ENCODE measurements around the gene SEC61B. TPM values are rescaled to one million over a fixed set of nuclear protein-coding genes. Genes with fewer than 3 reads are reported as not detected.
"Not testable (repeated sequence)": the region's sequence is repeated elsewhere in the genome, so short reads cannot be mapped to it uniquely, and the experiment has no call there.

The SEC61B gene
- total RNA-seq, 1 donor from 2014 or later, result 83.7 TPM

GRCh38 chr9:99190597-99191283 lies 31.3 kb upstream of the SEC61B start:
- no peak overlapping the region for H2AFZ ChIP-seq (replicated peaks)
- H3K36me3 ChIP-seq, result no peaks in the 10 kb centered on the region
- no peaks in the 10 kb centered on the region for H3K27me3 ChIP-seq
- no peak overlapping the region for H3K4me2 ChIP-seq
- no peak overlapping the region for H3K9ac ChIP-seq
- Mint-ChIP-seq H3K27ac (no peak overlapping the region), H3K4me3 (no peak overlapping the region), H3K4me1 (peaks cover 3% of the 10 kb centered on the region), H3K36me3 (no peaks in the 10 kb centered on the region), H3K9me3 (peaks cover 2% of the 10 kb centered on the region), H3K27me3 (ENCODE audit: insufficient read depth, low read depth) (peaks cover 2% of the 10 kb centered on the region)
- no peaks in the 10 kb centered on the region for H3K9me3 ChIP-seq (ENCODE audit: low read depth)
- H3K79me2 ChIP-seq (ENCODE audit: low read depth), result no peaks in the 10 kb centered on the region
- no peak overlapping the region for H3K27ac ChIP-seq
- H4K20me1 ChIP-seq (ENCODE audit: low read depth), result no peaks in the 10 kb centered on the region
- H3K4me1 ChIP-seq, result no peaks in the 10 kb centered on the region
- H3K4me3 ChIP-seq, result no peak overlapping the region
- no peak for DNase-seq (ENCODE audit: low spot score)
- H3F3A ChIP-seq (ENCODE audit: low read depth), result peaks cover 16% of the 10 kb centered on the region
- TF ChIP-seq EZH2 (IDR thresholded peaks at IDR 0.05) (no peak), EZH2phosphoT487 (IDR thresholded peaks at IDR 0.05) (no peak)
- TF ChIP-seq, protein P1, sequence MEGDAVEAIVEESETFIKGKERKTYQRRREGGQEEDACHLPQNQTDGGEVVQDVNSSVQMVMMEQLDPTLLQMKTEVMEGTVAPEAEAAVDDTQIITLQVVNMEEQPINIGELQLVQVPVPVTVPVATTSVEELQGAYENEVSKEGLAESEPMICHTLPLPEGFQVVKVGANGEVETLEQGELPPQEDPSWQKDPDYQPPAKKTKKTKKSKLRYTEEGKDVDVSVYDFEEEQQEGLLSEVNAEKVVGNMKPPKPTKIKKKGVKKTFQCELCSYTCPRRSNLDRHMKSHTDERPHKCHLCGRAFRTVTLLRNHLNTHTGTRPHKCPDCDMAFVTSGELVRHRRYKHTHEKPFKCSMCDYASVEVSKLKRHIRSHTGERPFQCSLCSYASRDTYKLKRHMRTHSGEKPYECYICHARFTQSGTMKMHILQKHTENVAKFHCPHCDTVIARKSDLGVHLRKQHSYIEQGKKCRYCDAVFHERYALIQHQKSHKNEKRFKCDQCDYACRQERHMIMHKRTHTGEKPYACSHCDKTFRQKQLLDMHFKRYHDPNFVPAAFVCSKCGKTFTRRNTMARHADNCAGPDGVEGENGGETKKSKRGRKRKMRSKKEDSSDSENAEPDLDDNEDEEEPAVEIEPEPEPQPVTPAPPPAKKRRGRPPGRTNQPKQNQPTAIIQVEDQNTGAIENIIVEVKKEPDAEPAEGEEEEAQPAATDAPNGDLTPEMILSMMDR (IDR thresholded peaks at IDR 0.05), result no peak

DNA sequence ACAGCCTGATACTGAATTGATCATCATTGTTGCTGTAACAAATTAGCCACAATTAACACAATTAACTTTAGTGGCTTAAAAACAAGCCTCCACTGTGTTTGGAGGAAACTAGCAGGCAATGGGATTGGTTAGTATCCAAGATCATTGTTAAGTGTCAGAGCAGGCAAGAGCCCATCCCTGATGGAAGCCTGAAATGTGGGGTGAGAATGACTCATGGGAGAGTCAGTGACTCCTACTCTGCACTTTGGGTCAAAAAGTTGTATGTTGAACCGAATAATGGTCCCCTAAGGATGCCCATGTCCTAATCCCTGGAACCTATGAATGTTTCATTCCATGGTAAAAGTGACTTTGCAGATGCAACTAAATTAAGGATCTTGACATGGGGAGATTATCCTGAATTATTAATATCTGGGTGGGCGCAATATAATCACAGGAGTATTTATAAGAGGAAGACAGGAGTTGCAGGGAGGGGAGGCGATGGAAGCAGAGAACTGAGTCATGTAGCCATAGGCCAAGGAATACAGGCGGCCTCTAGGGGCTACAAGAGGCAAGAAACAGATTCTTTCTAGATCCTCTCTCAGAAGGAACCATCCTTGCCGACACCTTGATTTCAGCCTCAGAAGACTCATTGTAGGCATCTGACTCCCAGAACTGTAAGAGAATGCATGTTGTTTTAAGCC lies 29.2 kb upstream of the SEC61B start:
- no peak overlapping the region for H2AFZ ChIP-seq (replicated peaks)
- H4K20me1 ChIP-seq (ENCODE audit: low read depth), result no peaks in the 10 kb centered on the region
- peaks cover 1% of the 10 kb centered on the region for H3K36me3 Mint-ChIP-seq
- H3K79me2 ChIP-seq (ENCODE audit: low read depth), result no peaks in the 10 kb centered on the region
- H3K27me3 Mint-ChIP-seq (ENCODE audit: insufficient read depth, low read depth), result peaks cover 2% of the 10 kb centered on the region
- TF ChIP-seq, protein P1 (IDR thresholded peaks at IDR 0.05), result peak; percentile 30
- no peak for TF ChIP-seq EZH2 (IDR thresholded peaks at IDR 0.05)
- no peak overlapping the region for H3K27ac Mint-ChIP-seq
- H3K27me3 ChIP-seq, result no peaks in the 10 kb centered on the region
- H3K9me3 ChIP-seq (ENCODE audit: low read depth), result no peaks in the 10 kb centered on the region
- H3K36me3 ChIP-seq, result no peaks in the 10 kb centered on the region
- no peak overlapping the region for H3K4me2 ChIP-seq
- H3K27ac ChIP-seq, result no peak overlapping the region
- H3K4me3 ChIP-seq, result no peak overlapping the region
- no peak overlapping the region for H3K9ac ChIP-seq
- peaks cover 3% of the 10 kb centered on the region for H3K4me1 Mint-ChIP-seq
- no peak for DNase-seq (ENCODE audit: low spot score)
- H3F3A ChIP-seq (ENCODE audit: low read depth), result peaks cover 16% of the 10 kb centered on the region
- H3K4me3 Mint-ChIP-seq, result no peak overlapping the region
- H3K4me1 ChIP-seq, result peaks cover 6% of the 10 kb centered on the region
- peaks cover 2% of the 10 kb centered on the region for H3K9me3 Mint-ChIP-seq

DNA sequence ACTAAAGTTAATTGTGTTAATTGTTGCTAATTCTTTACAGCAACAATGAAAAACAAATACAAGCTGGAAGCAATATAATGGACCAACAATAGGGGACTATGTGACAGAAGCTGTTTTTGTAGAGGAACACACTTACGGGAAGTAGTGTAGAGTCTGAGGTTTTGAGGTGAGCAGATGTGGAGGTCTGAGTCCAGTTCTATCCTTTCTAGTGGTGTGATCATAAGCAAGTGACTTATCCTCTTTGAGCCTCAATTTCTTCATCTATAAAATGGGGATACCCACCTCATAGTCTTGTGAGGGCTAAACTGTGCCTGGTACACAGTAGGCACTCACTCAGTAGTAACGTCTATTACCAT lies 28.6 kb upstream of the SEC61B start:
- H2AFZ ChIP-seq (replicated peaks), result no peak overlapping the region
- H3K4me1 Mint-ChIP-seq, result peaks cover 3% of the 10 kb centered on the region
- peaks cover 1% of the 10 kb centered on the region for H3K36me3 Mint-ChIP-seq
- H3K27me3 Mint-ChIP-seq (ENCODE audit: insufficient read depth, low read depth), result peaks cover 2% of the 10 kb centered on the region
- H3K9me3 Mint-ChIP-seq, result peaks cover 2% of the 10 kb centered on the region
- no peaks in the 10 kb centered on the region for H3K27me3 ChIP-seq
- peaks cover 10% of the 10 kb centered on the region for H3K4me1 ChIP-seq
- no peak overlapping the region for H3K4me2 ChIP-seq
- H3K4me3 Mint-ChIP-seq, result no peak overlapping the region
- H3K79me2 ChIP-seq (ENCODE audit: low read depth), result no peaks in the 10 kb centered on the region
- no peaks in the 10 kb centered on the region for H3K36me3 ChIP-seq
- no peak for DNase-seq (ENCODE audit: low spot score)
- no peaks in the 10 kb centered on the region for H3K9me3 ChIP-seq (ENCODE audit: low read depth)
- no peak for TF ChIP-seq EZH2phosphoT487 (IDR thresholded peaks at IDR 0.05)
- no peak for TF ChIP-seq EZH2 (IDR thresholded peaks at IDR 0.05)
- TF ChIP-seq, protein P1 (IDR thresholded peaks at IDR 0.05), result no peak
- H3F3A ChIP-seq (ENCODE audit: low read depth), result peaks cover 16% of the 10 kb centered on the region
- no peak overlapping the region for H3K9ac ChIP-seq
- H3K4me3 ChIP-seq, result no peak overlapping the region
- H3K27ac ChIP-seq, result no peak overlapping the region
- H3K27ac Mint-ChIP-seq, result no peak overlapping the region
- no peaks in the 10 kb centered on the region for H4K20me1 ChIP-seq (ENCODE audit: low read depth)

- H3K27me3 ChIP-seq; H3K79me2 ChIP-seq (ENCODE audit: low read depth); H3K9ac ChIP-seq; H3K4me3 ChIP-seq; H3K9me3 Mint-ChIP-seq; H3K4me1 Mint-ChIP-seq; H3K27ac ChIP-seq; DNase-seq (ENCODE audit: low spot score); H2AFZ ChIP-seq (replicated peaks); H3K4me2 ChIP-seq; H4K20me1 ChIP-seq (ENCODE audit: low read depth); H3K4me3 Mint-ChIP-seq; H3K27me3 Mint-ChIP-seq (ENCODE audit: insufficient read depth, low read depth); H3K36me3 Mint-ChIP-seq; H3K9me3 ChIP-seq (ENCODE audit: low read depth); H3K36me3 ChIP-seq; H3K27ac Mint-ChIP-seq: not testable (repeated sequence)
- Histone ChIP-seq H3F3A (ENCODE audit: low read depth) (peaks cover 16% of the 10 kb centered on the region), H3K4me1 (peaks cover 14% of the 10 kb centered on the region)
Observed at GRCh38 chr9:99196484-99196883, 25.6 kb upstream of the SEC61B start.

Measured in neural progenitor cell (in vitro differentiated cells).